Measurements from ENCODE around the gene IMMP2L. TPM values are rescaled to one million over a fixed set of nuclear protein-coding genes. Genes with fewer than 3 reads are reported as not detected.

The IMMP2L gene
- total RNA-seq, 1 donor from 2014 or later, result 59.6 TPM

- H3K27ac Mint-ChIP-seq, result no peak overlapping the region
Measured at GRCh38 chr7:111107579-111107978, 454.7 kb downstream of the IMMP2L start.

GRCh38 chr7:111105269-111105668 lies 457.0 kb downstream of the IMMP2L start:
- H3K36me3 Mint-ChIP-seq, result no peaks in the 10 kb centered on the region
- TF ChIP-seq, protein P1, sequence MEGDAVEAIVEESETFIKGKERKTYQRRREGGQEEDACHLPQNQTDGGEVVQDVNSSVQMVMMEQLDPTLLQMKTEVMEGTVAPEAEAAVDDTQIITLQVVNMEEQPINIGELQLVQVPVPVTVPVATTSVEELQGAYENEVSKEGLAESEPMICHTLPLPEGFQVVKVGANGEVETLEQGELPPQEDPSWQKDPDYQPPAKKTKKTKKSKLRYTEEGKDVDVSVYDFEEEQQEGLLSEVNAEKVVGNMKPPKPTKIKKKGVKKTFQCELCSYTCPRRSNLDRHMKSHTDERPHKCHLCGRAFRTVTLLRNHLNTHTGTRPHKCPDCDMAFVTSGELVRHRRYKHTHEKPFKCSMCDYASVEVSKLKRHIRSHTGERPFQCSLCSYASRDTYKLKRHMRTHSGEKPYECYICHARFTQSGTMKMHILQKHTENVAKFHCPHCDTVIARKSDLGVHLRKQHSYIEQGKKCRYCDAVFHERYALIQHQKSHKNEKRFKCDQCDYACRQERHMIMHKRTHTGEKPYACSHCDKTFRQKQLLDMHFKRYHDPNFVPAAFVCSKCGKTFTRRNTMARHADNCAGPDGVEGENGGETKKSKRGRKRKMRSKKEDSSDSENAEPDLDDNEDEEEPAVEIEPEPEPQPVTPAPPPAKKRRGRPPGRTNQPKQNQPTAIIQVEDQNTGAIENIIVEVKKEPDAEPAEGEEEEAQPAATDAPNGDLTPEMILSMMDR (IDR thresholded peaks at IDR 0.05; ENCODE audit: unreplicated experiment), result no peak
- no peaks in the 10 kb centered on the region for H3K9me3 Mint-ChIP-seq
- no peaks in the 10 kb centered on the region for H3K27me3 Mint-ChIP-seq (ENCODE audit: low read depth)
- DNase-seq (ENCODE audit: low spot score in 2 of 2, unreplicated experiment in 2 of 2), result no peak
- H3K4me3 Mint-ChIP-seq, result no peak overlapping the region
- peaks cover 10% of the 10 kb centered on the region for H3K4me1 Mint-ChIP-seq
- no peak overlapping the region for H3K27ac Mint-ChIP-seq

More at GRCh38 chr7:111107579-111107978, 454.7 kb downstream of the IMMP2L start:
- peaks cover 19% of the 10 kb centered on the region for H3K4me1 Mint-ChIP-seq
- no peak overlapping the region for H3K4me3 Mint-ChIP-seq
- TF ChIP-seq, protein P1 (IDR thresholded peaks at IDR 0.05; ENCODE audit: unreplicated experiment), result no peak
- DNase-seq (ENCODE audit: low spot score in 2 of 2, unreplicated experiment in 2 of 2), result no peak
- H3K9me3 Mint-ChIP-seq, result peaks cover 5% of the 10 kb centered on the region
- H3K36me3 Mint-ChIP-seq, result peaks cover 1% of the 10 kb centered on the region
- no peaks in the 10 kb centered on the region for H3K27me3 Mint-ChIP-seq (ENCODE audit: low read depth)

DNA sequence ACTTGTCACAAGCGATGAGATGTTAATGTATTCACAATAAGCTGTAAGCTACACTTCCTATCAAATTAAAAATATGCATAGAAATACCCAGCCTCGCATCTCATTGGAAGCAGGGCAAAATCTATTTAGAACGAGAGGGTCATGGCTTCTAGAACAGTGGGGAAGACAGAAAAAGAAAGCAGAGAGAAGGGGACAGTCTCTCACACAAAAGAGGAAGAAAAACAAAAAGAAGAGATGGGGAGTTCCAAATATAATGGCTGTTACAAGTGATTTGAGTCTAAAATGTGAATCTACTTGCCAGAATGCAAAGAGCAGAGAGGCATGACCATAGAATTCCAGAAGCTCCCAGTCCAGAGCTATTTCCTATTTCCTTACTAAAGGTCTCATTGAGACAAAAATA lies 457.6 kb downstream of the IMMP2L start:
- no peaks in the 10 kb centered on the region for H3K9me3 Mint-ChIP-seq
- no peak for DNase-seq (ENCODE audit: low spot score in 2 of 2, unreplicated experiment in 2 of 2)
- peaks cover 10% of the 10 kb centered on the region for H3K4me1 Mint-ChIP-seq
- no peak overlapping the region for H3K4me3 Mint-ChIP-seq
- no peaks in the 10 kb centered on the region for H3K27me3 Mint-ChIP-seq (ENCODE audit: low read depth)
- TF ChIP-seq, protein P1 (IDR thresholded peaks at IDR 0.05; ENCODE audit: unreplicated experiment), result no peak
- H3K27ac Mint-ChIP-seq, result no peak overlapping the region
- H3K36me3 Mint-ChIP-seq, result no peaks in the 10 kb centered on the region

DNA sequence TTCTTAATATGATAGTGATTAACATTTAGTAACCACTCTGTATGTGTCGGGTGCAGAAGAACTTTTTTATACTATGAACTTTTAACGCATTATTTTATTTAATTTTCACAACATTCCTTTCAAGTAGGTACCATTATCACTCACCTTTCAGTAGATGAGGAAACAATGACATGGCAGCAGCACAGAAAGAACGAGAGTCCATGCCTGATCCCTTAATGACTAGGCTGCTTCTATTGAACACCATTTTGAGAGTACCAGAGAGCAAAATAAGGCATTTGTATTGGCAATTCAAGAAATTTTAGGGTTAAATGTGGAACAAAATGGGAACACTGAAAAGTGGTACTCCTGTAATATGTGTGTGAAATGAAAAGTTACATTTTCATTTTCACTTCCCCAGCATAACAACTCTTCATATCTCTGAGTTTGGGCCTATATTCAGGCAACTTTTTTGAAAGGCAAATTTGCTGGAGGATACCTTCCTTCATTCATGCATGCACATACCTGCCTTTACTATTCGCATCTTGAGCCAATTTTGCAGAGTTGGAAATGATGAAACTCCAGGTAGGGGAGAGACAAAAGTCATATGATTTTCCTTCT lies 458.5 kb downstream of the IMMP2L start:
- no peaks in the 10 kb centered on the region for H3K36me3 Mint-ChIP-seq
- DNase-seq (ENCODE audit: low spot score in 2 of 2, unreplicated experiment in 2 of 2), result no peak
- H3K27ac Mint-ChIP-seq, result no peak overlapping the region
- H3K4me1 Mint-ChIP-seq, result peaks cover 13% of the 10 kb centered on the region
- no peak overlapping the region for H3K4me3 Mint-ChIP-seq
- no peaks in the 10 kb centered on the region for H3K27me3 Mint-ChIP-seq (ENCODE audit: low read depth)
- no peaks in the 10 kb centered on the region for H3K9me3 Mint-ChIP-seq
- TF ChIP-seq, protein P1 (IDR thresholded peaks at IDR 0.05; ENCODE audit: unreplicated experiment), result no peak

DNA sequence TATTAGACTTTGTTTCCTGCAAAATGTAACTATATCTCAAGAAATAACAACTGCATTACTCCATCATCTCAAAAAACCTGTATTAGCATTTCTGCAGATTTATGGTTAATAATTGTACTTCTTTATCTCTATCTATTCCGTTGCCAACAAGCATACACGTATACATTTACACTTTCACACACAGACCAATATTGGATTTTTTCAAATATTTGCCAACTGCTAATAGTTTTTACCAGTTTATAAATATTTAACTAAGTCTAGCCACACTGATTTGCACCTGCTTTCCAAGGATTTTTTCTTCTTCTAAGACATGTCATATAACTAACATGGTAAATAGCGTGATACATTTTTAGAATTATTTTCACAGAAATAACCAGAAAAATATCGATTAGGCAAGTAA lies 459.2 kb downstream of the IMMP2L start:
- no peak for DNase-seq (ENCODE audit: low spot score in 2 of 2, unreplicated experiment in 2 of 2)
- Mint-ChIP-seq H3K4me1 (peaks cover 18% of the 10 kb centered on the region), H3K36me3 (no peaks in the 10 kb centered on the region), H3K27me3 (ENCODE audit: low read depth) (no peaks in the 10 kb centered on the region), H3K27ac (no peak overlapping the region), H3K9me3 (no peaks in the 10 kb centered on the region), H3K4me3 (no peak overlapping the region)
- TF ChIP-seq, protein P1 (IDR thresholded peaks at IDR 0.05; ENCODE audit: unreplicated experiment), result no peak

All from mesothelial cell of epicardium (in vitro differentiated cells).